Epithelial cell of esophagus (primary cell): ENCODE results near the gene SVOP.

Source experiments
- DNase-seq: peaks from one replicate; pipeline ENCODE4 v3.0.0; 2010; ENCODE audit warnings: low read depth
- H3K4me3 ChIP-seq: 2 replicates; pipeline ENCODE4 v1.5.1; 2011; ENCODE audit warnings: mild to moderate bottlenecking, low read length, control low read depth
- TF ChIP-seq, protein P1 (sequence below): IDR thresholded peaks from 2 replicates; pipeline ENCODE4 v1.5.1; 2011; ENCODE audit warnings: low read depth, mild to moderate bottlenecking, low read length, control low read depth, inconsistent platforms; ENCODE audit not compliant: insufficient read depth; ENCODE audit errors: missing control alignments

Gene SVOP

GRCh38 chr12:108888031-108888430 lies 132.8 kb downstream of the SVOP start:
- no peak overlapping the region for H3K4me3 ChIP-seq
- TF ChIP-seq, protein P1, sequence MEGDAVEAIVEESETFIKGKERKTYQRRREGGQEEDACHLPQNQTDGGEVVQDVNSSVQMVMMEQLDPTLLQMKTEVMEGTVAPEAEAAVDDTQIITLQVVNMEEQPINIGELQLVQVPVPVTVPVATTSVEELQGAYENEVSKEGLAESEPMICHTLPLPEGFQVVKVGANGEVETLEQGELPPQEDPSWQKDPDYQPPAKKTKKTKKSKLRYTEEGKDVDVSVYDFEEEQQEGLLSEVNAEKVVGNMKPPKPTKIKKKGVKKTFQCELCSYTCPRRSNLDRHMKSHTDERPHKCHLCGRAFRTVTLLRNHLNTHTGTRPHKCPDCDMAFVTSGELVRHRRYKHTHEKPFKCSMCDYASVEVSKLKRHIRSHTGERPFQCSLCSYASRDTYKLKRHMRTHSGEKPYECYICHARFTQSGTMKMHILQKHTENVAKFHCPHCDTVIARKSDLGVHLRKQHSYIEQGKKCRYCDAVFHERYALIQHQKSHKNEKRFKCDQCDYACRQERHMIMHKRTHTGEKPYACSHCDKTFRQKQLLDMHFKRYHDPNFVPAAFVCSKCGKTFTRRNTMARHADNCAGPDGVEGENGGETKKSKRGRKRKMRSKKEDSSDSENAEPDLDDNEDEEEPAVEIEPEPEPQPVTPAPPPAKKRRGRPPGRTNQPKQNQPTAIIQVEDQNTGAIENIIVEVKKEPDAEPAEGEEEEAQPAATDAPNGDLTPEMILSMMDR: no peak
- DNase-seq: no peak

DNA sequence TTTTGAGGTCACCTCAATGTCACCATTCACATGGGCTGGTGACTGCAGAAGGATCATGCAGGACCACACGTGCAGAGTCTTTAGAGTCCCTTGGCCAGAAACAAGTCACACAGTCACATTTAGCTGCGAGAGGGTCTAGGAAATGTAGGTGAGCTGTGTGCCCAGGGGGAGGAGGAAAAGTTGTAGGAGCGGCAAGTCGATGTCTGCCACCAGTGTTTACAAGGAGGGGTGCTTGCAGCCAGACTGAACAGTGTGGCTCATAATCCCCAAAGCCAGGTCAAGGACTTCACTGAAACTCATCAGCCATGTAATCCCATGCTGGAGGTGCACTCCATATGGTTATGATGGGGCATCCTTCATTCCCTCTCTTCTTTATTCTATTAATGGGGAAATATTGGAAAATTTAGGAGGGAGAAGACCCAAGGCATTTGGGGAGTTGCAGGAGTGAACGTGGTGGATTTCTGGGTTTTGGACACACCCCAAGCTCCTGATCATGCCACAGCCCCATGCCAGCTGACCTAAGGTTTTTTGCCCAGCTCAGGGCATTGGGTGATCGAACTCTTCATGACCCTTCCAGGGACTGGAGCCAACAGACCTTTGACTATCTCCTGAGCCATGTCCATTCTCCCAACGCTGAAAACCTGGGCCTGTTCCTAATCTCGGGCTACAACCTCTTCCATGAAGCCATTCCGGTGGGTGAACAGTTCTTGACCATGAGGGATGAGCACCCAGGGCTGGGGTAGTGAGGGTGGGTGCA lies 133.8 kb downstream of the SVOP start:
- DNase-seq: no peak
- H3K4me3 ChIP-seq: no peak overlapping the region
- TF ChIP-seq, protein P1: no peak

GRCh38 chr12:108884116-108885012 lies 136.5 kb downstream of the SVOP start:
- peak; percentile 48 for DNase-seq
- no peak overlapping the region for H3K4me3 ChIP-seq
- TF ChIP-seq, protein P1: peak; percentile 60

- TF ChIP-seq, protein P1: no peak
- no peak overlapping the region for H3K4me3 ChIP-seq
- DNase-seq: peak; percentile 63
These were observed 138.9 kb downstream of the SVOP start for GRCh38 chr12:108881953-108882352.

- TF ChIP-seq, protein P1: no peak
- no peak for DNase-seq
- no peak within 1 kb of the TSS for H3K4me3 ChIP-seq
These were observed 141.1 kb downstream of the SVOP start, which contains the start of gene DAO for GRCh38 chr12:108879615-108880254. Gene DAO, plus strand, starts transcription at chr12:108880092. Its CDS starts 4,915 bp downstream, at chr12:108885007.

- no peak for DNase-seq
- H3K4me3 ChIP-seq: no peak overlapping the region
- TF ChIP-seq, protein P1: no peak
These were observed 144.3 kb downstream of the SVOP start for GRCh38 chr12:108876550-108876949.
